ENCODE data around the gene ZBTB18. TPM values are rescaled to one million over a fixed set of nuclear protein-coding genes. Genes with fewer than 3 reads are reported as not detected.

Gene ZBTB18
- total RNA-seq, 1 donor = 12.1 TPM

GRCh38 chr1:244090645-244091044 is 39.6 kb downstream of the ZBTB18 start:
- TF ChIP-seq CTCF (IDR thresholded peaks at IDR 0.05; ENCODE audit: insufficient read depth, low read depth, low read length) = no peak
- no peak overlapping the region for H3K4me3 ChIP-seq (ENCODE audit: low read depth, low read length)
- DNase-seq (ENCODE audit: low read depth) = no peak

GRCh38 chr1:244092293-244092963 is 41.3 kb downstream of the ZBTB18 start:
- DNase-seq (ENCODE audit: low read depth) = no peak
- no peak overlapping the region for H3K4me3 ChIP-seq (ENCODE audit: low read depth, low read length)
- TF ChIP-seq CTCF (IDR thresholded peaks at IDR 0.05; ENCODE audit: insufficient read depth, low read depth, low read length) = no peak

GRCh38 chr1:244092964-244093638 is 42.0 kb downstream of the ZBTB18 start:
- no peak for DNase-seq (ENCODE audit: low read depth)
- no peak for TF ChIP-seq CTCF (IDR thresholded peaks at IDR 0.05; ENCODE audit: insufficient read depth, low read depth, low read length)
- no peak overlapping the region for H3K4me3 ChIP-seq (ENCODE audit: low read depth, low read length)

GRCh38 chr1:244094880-244095528 is 43.9 kb downstream of the ZBTB18 start:
- no peak for DNase-seq (ENCODE audit: low read depth)
- no peak overlapping the region for H3K4me3 ChIP-seq (ENCODE audit: low read depth, low read length)
- no peak for TF ChIP-seq CTCF (IDR thresholded peaks at IDR 0.05; ENCODE audit: insufficient read depth, low read depth, low read length)

GRCh38 chr1:244095529-244095911 is 44.4 kb downstream of the ZBTB18 start:
- TF ChIP-seq CTCF (IDR thresholded peaks at IDR 0.05; ENCODE audit: insufficient read depth, low read depth, low read length) = no peak
- H3K4me3 ChIP-seq (ENCODE audit: low read depth, low read length) = no peak overlapping the region
- DNase-seq (ENCODE audit: low read depth) = no peak

- no peak overlapping the region for H3K4me3 ChIP-seq (ENCODE audit: low read depth, low read length)
- TF ChIP-seq CTCF (IDR thresholded peaks at IDR 0.05; ENCODE audit: insufficient read depth, low read depth, low read length) = no peak
- no peak for DNase-seq (ENCODE audit: low read depth)
Measured at GRCh38 chr1:244096066-244096610, 45.1 kb downstream of the ZBTB18 start.

Measured in fibroblast of villous mesenchyme (primary cell).